A549 (cell line): ENCODE results near the gene OTOG.

Source experiments
- CTCF ChIP-seq: fragments of >200 bp; sonication (Bioruptor Twin); formaldehyde crosslinking; IDR thresholded peaks from 3 replicates; pipeline ENCODE4 v1.5.1; 2016
- GATA3 ChIP-seq: IDR thresholded peaks from 2 replicates; pipeline ENCODE4 v1.6.1; 2012; ENCODE audit warnings: borderline replicate concordance
- NR3C1 ChIP-seq: fragments of >200 bp; sonication (Bioruptor Twin); formaldehyde crosslinking; IDR thresholded peaks from 3 replicates; pipeline ENCODE4 v1.6.1; 2017
- RNF2 ChIP-seq: fragments of 200-600 bp; sonication (generic); IDR thresholded peaks from 2 replicates; pipeline ENCODE4 v1.6.1; 2016; ENCODE audit warnings: low read depth, mild to moderate bottlenecking, antibody characterized with exemption, moderate library complexity, borderline replicate concordance

DNA sequence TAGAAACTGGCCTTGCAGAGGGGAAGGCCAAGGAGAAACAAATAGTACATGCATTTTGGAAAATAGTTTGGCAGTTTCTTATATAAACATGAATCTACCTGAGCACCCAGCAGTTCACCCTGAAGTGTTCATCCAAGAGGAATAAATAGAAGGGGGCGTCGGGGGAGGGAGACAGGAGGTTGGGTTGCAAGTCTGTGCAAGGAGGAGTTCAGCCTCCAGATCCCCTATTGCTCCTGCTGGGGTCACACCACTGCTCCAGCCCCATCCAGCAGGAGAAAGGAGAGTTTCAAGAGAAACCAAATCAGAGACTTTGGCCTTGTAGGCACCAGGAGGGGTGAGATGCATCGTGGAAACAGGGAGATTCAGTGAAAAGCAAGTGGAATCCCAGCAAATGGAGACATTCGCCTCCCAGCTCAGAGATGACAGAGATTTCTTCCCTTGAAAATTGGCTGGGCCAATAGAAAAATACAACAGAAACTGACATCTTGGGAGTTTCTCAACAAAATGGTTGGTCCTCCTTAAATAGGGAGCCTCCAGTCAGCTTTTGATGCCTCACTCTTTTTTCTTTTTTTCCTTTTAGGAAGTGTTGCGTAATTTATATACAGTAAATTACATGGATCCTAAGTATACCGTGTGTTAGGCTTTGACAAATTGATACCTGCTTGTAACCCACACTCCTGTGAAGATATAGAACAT, 34.1 kb downstream of the OTOG start:
- TF ChIP-seq GATA3 (no peak), CTCF (no peak), RNF2 (no peak), NR3C1 (no peak)
